H1 (cell line): ENCODE results near the gene OXSR1. TPM values are rescaled to one million over a fixed set of nuclear protein-coding genes. Genes with fewer than 3 reads are reported as not detected.

Experiments
- CTCF ChIA-PET: fragments of 300-600 bp; sonication (Branson Sonifier 250); formaldehyde crosslinking; loops from one replicate; lab custom pipeline; 2021; ENCODE audit not compliant: partially characterized antibody; lab: Charles Lee
- POLR2A ChIA-PET: fragments of 300-600 bp; sonication (Branson Sonifier 250); formaldehyde crosslinking; loops from one replicate; lab custom pipeline; 2021; ENCODE audit warnings: inconsistent platforms; ENCODE audit not compliant: partially characterized antibody; lab: Charles Lee
- DNase-seq, 2 experiments: peaks; one replicate each; pipeline versions ENCODE4 v3.0.0 to v3.0.0-alpha.2; 2010 to 2022; ENCODE audit warnings: low spot score in 2 of 2, low read depth in 1 of 2, mixed read lengths in 1 of 2
- FAIRE-seq: peaks from 2 replicates; lab custom pipeline; 2011; peaks lifted over from hg19 to GRCh38; lab: Jason Lieb, UNC
- H2AFZ ChIP-seq: 2 replicates; pipeline ENCODE4 v1.8.1; 2012; ENCODE audit warnings: low read length, inconsistent platforms
- H2AK5ac ChIP-seq: 2 replicates; pipeline ENCODE4 v1.6.1; 2013; ENCODE audit warnings: low read depth, low read length
- H2BK120ac ChIP-seq: replicated peaks from 2 replicates; pipeline ENCODE3; 2013; ENCODE audit warnings: low read depth, low read length, inconsistent platforms
- H2BK12ac ChIP-seq: 2 replicates; pipeline ENCODE4 v1.6.1; 2013; ENCODE audit warnings: low read depth, low read length
- H2BK15ac ChIP-seq: 2 replicates; pipeline ENCODE4 v1.6.1; 2013; ENCODE audit warnings: low read length
- H2BK20ac ChIP-seq: 2 replicates; pipeline ENCODE4 v1.6.1; 2013; ENCODE audit warnings: low read length
- H2BK5ac ChIP-seq: 2 replicates; pipeline ENCODE4 v1.6.1; 2013; ENCODE audit warnings: low read depth, low read length
- H3K14ac ChIP-seq: 2 replicates; pipeline ENCODE4 v1.6.1; 2013; ENCODE audit warnings: inconsistent platforms; ENCODE audit not compliant: insufficient read length
- H3K18ac ChIP-seq: 2 replicates; pipeline ENCODE4 v1.6.1; 2013; ENCODE audit warnings: low read length; ENCODE audit errors: extremely low read depth
- H3K23ac ChIP-seq: 2 replicates; pipeline ENCODE4 v1.6.1; 2013; ENCODE audit warnings: inconsistent platforms; ENCODE audit not compliant: insufficient read length
- H3K23me2 ChIP-seq: 2 replicates; pipeline ENCODE4 v1.6.1; 2013; ENCODE audit warnings: low read depth, low read length
- H3K27ac ChIP-seq: 2 replicates; pipeline ENCODE4 v1.6.1; 2011; ENCODE audit warnings: low read depth, low read length, inconsistent platforms
- H3K27me3 ChIP-seq, 4 experiments: replicated peaks in 1 of 4; 1 replicate in 1 of 4; 2 replicates in 3 of 4; pipeline versions ENCODE4 v1.6.1 to v1.8.1; 2011 to 2013; ENCODE audit warnings: low read length in 3 of 4, mild to moderate bottlenecking in 3 of 4, inconsistent platforms in 2 of 4, mixed read lengths in 2 of 4, moderate library complexity in 1 of 4; ENCODE audit not compliant: control insufficient read depth in 3 of 4, insufficient read depth in 3 of 4; ENCODE audit errors: extremely low read depth in 1 of 4
- H3K36me3 ChIP-seq, 4 experiments: 2 replicates each; pipeline versions ENCODE4 v1.6.1 to v1.8.1; 2011 to 2013; ENCODE audit warnings: mild to moderate bottlenecking in 4 of 4, low read length in 3 of 4, moderate library complexity in 2 of 4, control low read depth in 1 of 4, inconsistent platforms in 1 of 4; ENCODE audit not compliant: insufficient read depth in 4 of 4, control insufficient read depth in 2 of 4
- H3K4ac ChIP-seq: replicated peaks from 2 replicates; pipeline ENCODE3; 2013; ENCODE audit warnings: low read length, low read depth, mixed read lengths, inconsistent platforms; ENCODE audit not compliant: insufficient read length
- H3K4me1 ChIP-seq, 4 experiments: replicated peaks in 1 of 4; 1 replicate in 1 of 4; 2 replicates in 3 of 4; pipeline versions ENCODE4 v1.6.1 to v1.8.1; 2011 to 2013; ENCODE audit warnings: low read length in 3 of 4, inconsistent platforms in 2 of 4, mixed read lengths in 1 of 4; ENCODE audit not compliant: insufficient read depth in 4 of 4, control insufficient read depth in 3 of 4
- H3K4me2 ChIP-seq, 2 experiments: 2 replicates each; pipeline versions ENCODE4 v1.6.1 to v1.8.1; 2011 to 2013; ENCODE audit warnings: low read depth in 2 of 2, low read length in 2 of 2, control low read depth in 1 of 2, inconsistent platforms in 1 of 2, mild to moderate bottlenecking in 1 of 2; ENCODE audit not compliant: insufficient read depth in 1 of 2
- H3K4me3 ChIP-seq, 4 experiments: fragments of 200-600, 300-600 bp in 1 of 4; sonication (generic), shearing (Covaris generic), sonication (Bioruptor Twin) in 1 of 4; 2 replicates each; pipeline versions ENCODE4 v1.5.1 to v1.8.1; 2011 to 2016; ENCODE audit warnings: low read length in 4 of 4, low read depth in 3 of 4, control low read depth in 2 of 4, inconsistent platforms in 2 of 4, mild to moderate bottlenecking in 2 of 4, mixed read lengths in 1 of 4, moderate library complexity in 1 of 4; ENCODE audit not compliant: insufficient read depth in 2 of 4; ENCODE audit errors: extremely low read depth in 1 of 4
- H3K56ac ChIP-seq: replicated peaks from 2 replicates; pipeline ENCODE3; 2013; ENCODE audit warnings: low read depth, mild to moderate bottlenecking, mixed read lengths, low read length, inconsistent platforms; ENCODE audit not compliant: insufficient read length
- H3K79me1 ChIP-seq: 2 replicates; pipeline ENCODE4 v1.6.1; 2013; ENCODE audit warnings: low read depth, low read length, control low read depth
- H3K79me2 ChIP-seq, 2 experiments: 2 replicates each; pipeline versions ENCODE4 v1.6.1 to v1.8.1; 2012 to 2013; ENCODE audit warnings: low read length in 2 of 2, mild to moderate bottlenecking in 2 of 2, inconsistent platforms in 1 of 2; ENCODE audit not compliant: insufficient read depth in 2 of 2, control insufficient read depth in 1 of 2
- H3K9ac ChIP-seq, 4 experiments: replicated peaks in 1 of 4; 1 replicate in 1 of 4; 2 replicates in 3 of 4; pipeline versions ENCODE4 v1.6.1 to v1.8.1; 2011 to 2013; ENCODE audit warnings: low read depth in 3 of 4, low read length in 3 of 4, control low read depth in 2 of 4, mild to moderate bottlenecking in 2 of 4, moderate library complexity in 2 of 4, inconsistent platforms in 1 of 4; ENCODE audit errors: extremely low read depth in 1 of 4
- H3K9me3 ChIP-seq, 2 experiments: 2 replicates each; pipeline versions ENCODE4 v1.6.1 to v1.8.1; 2012 to 2013; ENCODE audit warnings: mild to moderate bottlenecking in 2 of 2, moderate library complexity in 2 of 2, control low read depth in 1 of 2, inconsistent platforms in 1 of 2, low read depth in 1 of 2, low read length in 1 of 2, mixed read lengths in 1 of 2; ENCODE audit not compliant: insufficient read depth in 2 of 2
- H4K20me1 ChIP-seq, 2 experiments: replicated peaks in 1 of 2; 2 replicates each; pipeline versions ENCODE3 to v1.8.1; 2011 to 2013; ENCODE audit warnings: inconsistent platforms in 2 of 2, low read length in 2 of 2, mild to moderate bottlenecking in 1 of 2; ENCODE audit not compliant: insufficient read depth in 2 of 2, control insufficient read depth in 1 of 2
- H4K5ac ChIP-seq: 2 replicates; pipeline ENCODE4 v1.6.1; 2013; ENCODE audit warnings: low read length, low read depth, mixed read lengths, inconsistent platforms; ENCODE audit not compliant: insufficient read length
- H4K8ac ChIP-seq: 2 replicates; pipeline ENCODE4 v1.8.0; 2013; ENCODE audit warnings: mild to moderate bottlenecking, moderate library complexity, low read length, inconsistent platforms; ENCODE audit not compliant: insufficient read depth; ENCODE audit errors: extremely low read depth
- H4K91ac ChIP-seq: replicated peaks from 2 replicates; pipeline ENCODE3; 2013; ENCODE audit warnings: low read length, mixed read lengths, inconsistent platforms; ENCODE audit not compliant: insufficient read length
- ASH2L ChIP-seq: fragments of 200-600, 300-600 bp; sonication (generic); IDR thresholded peaks from one replicate; pipeline ENCODE4 v1.7.1; 2017; ENCODE audit warnings: low read length
- EZH2 ChIP-seq: fragments of 200-600 bp; sonication (generic); IDR thresholded peaks from 2 replicates; pipeline ENCODE4 v1.7.1; 2012; ENCODE audit warnings: low read depth, mild to moderate bottlenecking, moderate library complexity, low read length, inconsistent platforms; ENCODE audit not compliant: severe bottlenecking
- WGBS, 2 experiments: shearing (Covaris generic) in 1 of 2; methylation state at CpG; one replicate each; pipeline versions ENCODE4 v1.1.6 to v1.1.7; 2013 to 2015; ENCODE audit warnings: low lambda C conversion rate in 2 of 2, mixed read lengths in 2 of 2, inconsistent platforms in 1 of 2, low coverage in 1 of 2, missing lambda C conversion rate in 1 of 2; ENCODE audit not compliant: insufficient replicate concordance in 2 of 2, insufficient coverage in 1 of 2, insufficient read length in 1 of 2; ENCODE audit errors: extremely low coverage in 1 of 2, missing lambda C conversion rate in 1 of 2; 5-methylcytosine and 5-hydroxymethylcytosine counted together
- polyA plus RNA-seq, 7 experiments: library from polyadenylated mRNA; depleted of rRNA in 3 of 7; stranded (reverse) in 5 of 7; unstranded in 2 of 7; fragments of >200 nt in 5 of 7; fragments of 200-250 nt in 2 of 7; gene quantifications; 1 replicate in 5 of 7; 2 replicates in 1 of 7; 4 replicates in 1 of 7; pipeline versions ENCODE4 v1.2.1 to v1.2.3, GENCODE V29; 2011 to 2013; ENCODE audit warnings: missing spikeins in 2 of 7, mixed read lengths in 2 of 7
- total RNA-seq: library from RNA; stranded (reverse); fragmentation: NEBNext Ultra II Directional; extraction: Animal tissue kit (Norgen Biotek cat#: 25700); gene quantifications from 2 replicates; pipeline ENCODE4 v1.2.1, GENCODE V29; 2021

Gene OXSR1
- total and polyA plus RNA-seq, 2 of the 8 experiments (the other 6 are each of a cell fraction or from before 2014, with no cell fraction given): 25.1 to 47.0 TPM

- Histone ChIP-seq H2AFZ (no peak overlapping the region), H3K9ac (no peak overlapping the region), H3K14ac (no peak overlapping the region), H2BK12ac (no peak overlapping the region), H3K79me1 (no peaks in the 10 kb centered on the region), H2BK20ac (no peak overlapping the region), H2BK120ac (no peak overlapping the region), H2BK15ac (no peak overlapping the region), H2BK5ac (no peak overlapping the region), H2AK5ac (no peak overlapping the region), H3K36me3 (peaks cover 3 to 11% (median 8%) of the 10 kb centered on the region in 4 experiments; a peak in 4 of 8 replicates), H4K5ac (no peak overlapping the region), H3K4ac (no peak overlapping the region), H3K9me3 (no peaks in the 10 kb centered on the region), H4K20me1 (no peaks in the 10 kb centered on the region), H4K8ac (no peak overlapping the region), H4K91ac (no peak overlapping the region), H3K18ac (no peak overlapping the region), H3K23ac (no peak overlapping the region), H3K27ac (no peak overlapping the region), H3K27me3 (no peaks in the 10 kb centered on the region), H3K4me1 (peaks cover 5 to 9% (median 7%) of the 10 kb centered on the region in 4 experiments), H3K4me2 (no peak overlapping the region), H3K79me2 (peaks cover 0 to 8% of the 10 kb centered on the region in 2 experiments; a peak in 1 of 4 replicates), H3K23me2 (peaks cover 14% of the 10 kb centered on the region), H3K56ac (no peak overlapping the region), H3K4me3 (no peak overlapping the region)
- no peak for TF ChIP-seq EZH2
- no peak for TF ChIP-seq ASH2L
- DNase-seq (no peak), FAIRE-seq (no peak)
- whole genome bisulfite sequencing, 2 experiments: 95% methylated on average over 1 of the region's 1 CpG; no CpG with 5 or more reads in 1 of the 2 experiments
- POLR2A ChIA-PET: interaction anchor here (1.2 to 1.3 kb wide), 2 partner anchors 15 to 22 kb away, joined by 3 read pairs; no protein-coding TSS in a partner anchor
- CTCF ChIA-PET: interaction anchor here (2.4 to 8.1 kb wide), 2 partner anchors 11 to 20 kb away, joined by 6 to 52 read pairs; no protein-coding TSS in a partner anchor
These were observed 22.4 kb upstream of the OXSR1 start for GRCh38 chr3:38142959-38143358.
